Trophoblast cell (in vitro differentiated cells and primary cell): ENCODE data around the gene NPY1R. TPM values are rescaled to one million over a fixed set of nuclear protein-coding genes. Genes with fewer than 3 reads are reported as not detected.

Experiments
- DNase-seq, 2 donors: peaks; one replicate each; pipeline ENCODE4 v3.0.0-alpha.2; 2016
- H2AFZ ChIP-seq: 2 replicates; pipeline ENCODE4 v1.6.1; 2013; ENCODE audit warnings: low read length, moderate library complexity, mild to moderate bottlenecking; ENCODE audit not compliant: insufficient read depth, poor library complexity
- H2AK5ac ChIP-seq: 2 replicates; pipeline ENCODE4 v1.6.1; 2013; ENCODE audit warnings: mild to moderate bottlenecking, low read length
- H2BK120ac ChIP-seq: 2 replicates; pipeline ENCODE4 v1.6.1; 2013; ENCODE audit warnings: low read length, mild to moderate bottlenecking, moderate library complexity; ENCODE audit not compliant: insufficient read depth, poor library complexity
- H2BK12ac ChIP-seq: 2 replicates; pipeline ENCODE4 v1.6.1; 2013; ENCODE audit warnings: mild to moderate bottlenecking, low read length, moderate library complexity
- H2BK5ac ChIP-seq: 2 replicates; pipeline ENCODE4 v1.6.1; 2013; ENCODE audit warnings: low read length, low read depth, moderate library complexity, mild to moderate bottlenecking; ENCODE audit not compliant: poor library complexity
- H3K14ac ChIP-seq: 2 replicates; pipeline ENCODE4 v1.6.1; 2013; ENCODE audit warnings: mild to moderate bottlenecking, low read length
- H3K18ac ChIP-seq: 2 replicates; pipeline ENCODE4 v1.6.1; 2013; ENCODE audit warnings: mild to moderate bottlenecking, low read length
- H3K23ac ChIP-seq: 2 replicates; pipeline ENCODE4 v1.6.1; 2013; ENCODE audit warnings: low read length
- H3K27ac ChIP-seq: 2 replicates; pipeline ENCODE4 v1.5.1; 2013; ENCODE audit warnings: low read depth, mild to moderate bottlenecking, inconsistent platforms, low read length, moderate library complexity
- H3K27me3 ChIP-seq: 2 replicates; pipeline ENCODE4 v1.6.1; 2013; ENCODE audit warnings: inconsistent platforms, mild to moderate bottlenecking, low read length, moderate library complexity; ENCODE audit not compliant: insufficient read depth
- H3K36me3 ChIP-seq, 2 experiments: 1 replicate in 1 of 2; 2 replicates in 1 of 2; pipeline ENCODE4 v1.6.1; 2013; ENCODE audit warnings: low read length in 2 of 2, mild to moderate bottlenecking in 2 of 2, moderate library complexity in 1 of 2; ENCODE audit not compliant: insufficient read depth in 2 of 2, control insufficient read depth in 1 of 2
- H3K4ac ChIP-seq: 2 replicates; pipeline ENCODE4 v1.6.1; 2013; ENCODE audit warnings: low read depth, mild to moderate bottlenecking, low read length, moderate library complexity
- H3K4me1 ChIP-seq, 2 experiments: 1 replicate in 1 of 2; 2 replicates in 1 of 2; pipeline ENCODE4 v1.6.1; 2013; ENCODE audit warnings: low read length in 2 of 2, mild to moderate bottlenecking in 2 of 2, moderate library complexity in 1 of 2; ENCODE audit not compliant: insufficient read depth in 2 of 2, control insufficient read depth in 1 of 2
- H3K4me2 ChIP-seq: 2 replicates; pipeline ENCODE4 v1.6.1; 2013; ENCODE audit warnings: inconsistent platforms, mild to moderate bottlenecking, low read length, moderate library complexity
- H3K4me3 ChIP-seq: 2 replicates; pipeline ENCODE4 v1.5.1; 2013; ENCODE audit warnings: mild to moderate bottlenecking, low read depth, low read length, inconsistent platforms
- H3K79me1 ChIP-seq: one replicate; pipeline ENCODE4 v1.6.1; 2013; ENCODE audit warnings: low read length
- H3K79me2 ChIP-seq: 2 replicates; pipeline ENCODE4 v1.6.1; 2013; ENCODE audit warnings: low read length, mild to moderate bottlenecking; ENCODE audit not compliant: control insufficient read depth, insufficient read depth, poor library complexity
- H3K9ac ChIP-seq: 2 replicates; pipeline ENCODE4 v1.6.1; 2013; ENCODE audit warnings: mild to moderate bottlenecking, low read length
- H3K9me3 ChIP-seq: 2 replicates; pipeline ENCODE4 v1.6.1; 2013; ENCODE audit warnings: low read depth, mild to moderate bottlenecking, control low read depth, inconsistent platforms, low read length; ENCODE audit not compliant: insufficient read depth
- H4K12ac ChIP-seq: 2 replicates; pipeline ENCODE4 v1.6.1; 2013; ENCODE audit warnings: low read depth, mild to moderate bottlenecking, low read length, moderate library complexity
- H4K8ac ChIP-seq: 2 replicates; pipeline ENCODE4 v1.6.1; 2013; ENCODE audit warnings: low read depth, mild to moderate bottlenecking, low read length, moderate library complexity
- H4K91ac ChIP-seq: one replicate; pipeline ENCODE4 v1.6.1; 2013; ENCODE audit warnings: low read depth, mild to moderate bottlenecking, low read length, moderate library complexity
- WGBS: extraction: QIAGEN DNeasy Blood & Tissue Kit; methylation state at CpG from one replicate; pipeline ENCODE4 v1.1.7; 2013; ENCODE audit warnings: missing lambda C conversion rate; ENCODE audit not compliant: insufficient read length, insufficient coverage; ENCODE audit errors: extremely low coverage; 5-methylcytosine and 5-hydroxymethylcytosine counted together
- polyA plus RNA-seq: library from polyadenylated mRNA; stranded (reverse); fragments of 200-250 nt; gene quantifications from 2 replicates; pipeline ENCODE4 v1.2.3, GENCODE V29; 2013

The NPY1R gene
- 0.22 and 0.42 TPM in 2 replicates for polyA plus RNA-seq

- Histone ChIP-seq H4K91ac (no peak within 1 kb of the TSS), H3K4me1 (peaks cover 0 to 3% of the 10 kb centered on the region in 2 experiments), H2BK5ac (no peak within 1 kb of the TSS), H4K8ac (peak within 1 kb of the TSS; percentile 57), H3K27ac (no peak within 1 kb of the TSS), H3K14ac (no peak within 1 kb of the TSS), H3K4me2 (peak within 1 kb of the TSS; percentile 90), H3K18ac (no peak within 1 kb of the TSS), H3K79me1 (peaks cover 2% of the 10 kb centered on the region), H3K23ac (no peak within 1 kb of the TSS), H2BK12ac (no peak within 1 kb of the TSS), H3K36me3 (no peaks in the 10 kb centered on the region), H3K9ac (no peak within 1 kb of the TSS), H3K4me3 (peak within 1 kb of the TSS; percentile 68), H2AFZ (peak within 1 kb of the TSS; percentile 74), H3K4ac (no peak within 1 kb of the TSS), H3K27me3 (peaks cover 19% of the 10 kb centered on the region), H2AK5ac (no peak within 1 kb of the TSS), H3K79me2 (no peaks in the 10 kb centered on the region), H3K9me3 (no peaks in the 10 kb centered on the region), H4K12ac (peak within 1 kb of the TSS; percentile 73), H2BK120ac (no peak within 1 kb of the TSS)
- no CpG with 5 or more reads among the region's 36 CpGs for WGBS
- DNase-seq = peak; percentile 41 to 76
Observed at GRCh38 chr4:163332526-163333406, at the start of gene NPY1R. TSS of gene NPY1R (minus strand) at chr4:163332596. CDS start at chr4:163326554, 6,042 bp downstream.

GRCh38 chr4:163380703-163381102 is 48.3 kb upstream of the NPY1R start:
- no peak overlapping the region for H2AFZ ChIP-seq
- no peak overlapping the region for H4K8ac ChIP-seq
- H3K27me3 ChIP-seq = no peaks in the 10 kb centered on the region
- whole genome bisulfite sequencing = no CpG with 5 or more reads among the region's 5 CpGs
- H3K79me2 ChIP-seq = no peaks in the 10 kb centered on the region
- no peak overlapping the region for H4K12ac ChIP-seq
- no peak overlapping the region for H3K4ac ChIP-seq
- H3K4me3 ChIP-seq = no peak overlapping the region
- no peak overlapping the region for H2BK12ac ChIP-seq
- no peak overlapping the region for H3K18ac ChIP-seq
- no peak overlapping the region for H2AK5ac ChIP-seq
- no peak overlapping the region for H3K23ac ChIP-seq
- H2BK120ac ChIP-seq = no peak overlapping the region
- H3K4me1 ChIP-seq = no peaks in the 10 kb centered on the region
- no peak overlapping the region for H3K4me2 ChIP-seq
- H3K36me3 ChIP-seq = no peaks in the 10 kb centered on the region
- no peak for DNase-seq
- no peak overlapping the region for H4K91ac ChIP-seq
- no peak overlapping the region for H3K14ac ChIP-seq
- no peaks in the 10 kb centered on the region for H3K79me1 ChIP-seq
- H3K27ac ChIP-seq = no peak overlapping the region
- no peak overlapping the region for H2BK5ac ChIP-seq
- no peaks in the 10 kb centered on the region for H3K9me3 ChIP-seq
- no peak overlapping the region for H3K9ac ChIP-seq

GRCh38 chr4:163378661-163379060 is 46.3 kb upstream of the NPY1R start:
- Histone ChIP-seq H4K8ac (no peak overlapping the region), H3K4me1 (no peaks in the 10 kb centered on the region), H2BK12ac (no peak overlapping the region), H3K79me1 (no peaks in the 10 kb centered on the region), H2BK5ac (no peak overlapping the region), H3K23ac (no peak overlapping the region), H3K4ac (no peak overlapping the region), H4K91ac (no peak overlapping the region), H3K4me3 (no peak overlapping the region), H3K36me3 (no peaks in the 10 kb centered on the region), H3K27me3 (no peaks in the 10 kb centered on the region), H3K79me2 (no peaks in the 10 kb centered on the region), H3K9ac (no peak overlapping the region), H2AK5ac (no peak overlapping the region), H3K27ac (no peak overlapping the region), H3K14ac (no peak overlapping the region), H3K9me3 (no peaks in the 10 kb centered on the region), H3K18ac (no peak overlapping the region), H2BK120ac (no peak overlapping the region), H4K12ac (no peak overlapping the region), H2AFZ (no peak overlapping the region), H3K4me2 (no peak overlapping the region)
- DNase-seq = no peak

- Histone ChIP-seq H2BK120ac (no peak overlapping the region), H2AFZ (no peak overlapping the region), H4K12ac (no peak overlapping the region), H2AK5ac (no peak overlapping the region), H3K79me1 (no peaks in the 10 kb centered on the region), H3K4me2 (no peak overlapping the region), H3K4ac (no peak overlapping the region), H3K27me3 (no peaks in the 10 kb centered on the region), H3K23ac (no peak overlapping the region), H3K14ac (no peak overlapping the region), H3K4me3 (no peak overlapping the region), H2BK5ac (no peak overlapping the region), H4K91ac (no peak overlapping the region), H3K18ac (no peak overlapping the region), H4K8ac (no peak overlapping the region), H3K4me1 (no peaks in the 10 kb centered on the region), H3K9me3 (no peaks in the 10 kb centered on the region), H3K9ac (no peak overlapping the region), H2BK12ac (no peak overlapping the region), H3K27ac (no peak overlapping the region), H3K79me2 (no peaks in the 10 kb centered on the region), H3K36me3 (no peaks in the 10 kb centered on the region)
- no CpG with 5 or more reads among the region's 5 CpGs for WGBS
- DNase-seq = no peak
Observed at GRCh38 chr4:163372029-163372428, 39.6 kb upstream of the NPY1R start.
